Prostate gland (tissue), 2 donors: ENCODE data around the gene TNFSF18. TPM values are rescaled to one million over a fixed set of nuclear protein-coding genes. Genes with fewer than 3 reads are reported as not detected.

Source experiments
- DNase-seq: peaks from one replicate; pipeline ENCODE4 v3.0.0-alpha.2; 2019; ENCODE audit warnings: low spot score
- H3K27ac ChIP-seq, 2 donors: fragments of 200-600 bp; sonication (generic); 2 replicates each; pipeline ENCODE4 v1.5.1; 2017 to 2019
- H3K27me3 ChIP-seq: fragments of 200-600 bp; sonication (generic); replicated peaks from 2 replicates; pipeline ENCODE4 v1.5.1; 2019; ENCODE audit not compliant: insufficient read depth
- H3K36me3 ChIP-seq, 2 donors: fragments of 200-600 bp; sonication (generic); 1 replicate in 1 of 2; 2 replicates in 1 of 2; pipeline versions ENCODE4 v1.5.1 to v1.8.1; 2017 to 2019
- H3K4me1 ChIP-seq: fragments of 200-600 bp; sonication (generic); replicated peaks from 2 replicates; pipeline ENCODE4 v1.5.1; 2019
- H3K4me3 ChIP-seq, 2 donors: fragments of 200-600 bp; sonication (generic); 2 replicates each; pipeline ENCODE4 v1.5.1; 2017 to 2019
- H3K9me3 ChIP-seq: fragments of 200-600 bp; sonication (generic); 2 replicates; pipeline ENCODE4 v1.5.1; 2017
- CTCF ChIP-seq, 4 experiments: fragments of 200-600 bp in 2 of 4; fragments of 450-650 bp in 2 of 4; sonication (generic) in 2 of 4; IDR thresholded peaks; 1 replicate in 3 of 4; 2 replicates in 1 of 4; pipeline ENCODE4 v1.5.1; 2016 to 2019; ENCODE audit warnings: antibody characterized with exemption in 4 of 4, mild to moderate bottlenecking in 2 of 4, moderate library complexity in 2 of 4
- POLR2A ChIP-seq: fragments of 450-650 bp; IDR thresholded peaks from one replicate; pipeline ENCODE4 v1.6.1; 2016; ENCODE audit warnings: antibody characterized with exemption, mild to moderate bottlenecking
- POLR2AphosphoS5 ChIP-seq: sonication (generic); formaldehyde crosslinking; IDR thresholded peaks from one replicate; pipeline ENCODE4 v1.6.1; 2017; ENCODE audit warnings: antibody characterized with exemption
- WGBS: methylation state at CpG from one replicate; pipeline ENCODE4 v1.1.5; 2018; 5-methylcytosine and 5-hydroxymethylcytosine counted together
- intact Hi-C: fragments of 100-400 bp; cut with DNase I; formaldehyde crosslinking; loops from one replicate; pipeline ENCODE4 v1.14.2; 2022
- total RNA-seq, 2 donors: library from RNA; depleted of rRNA; stranded (reverse); fragments of >200 nt; gene quantifications; one replicate each; pipeline ENCODE4 v1.1.0, GENCODE V29; 2016

The TNFSF18 gene
- total RNA-seq, 2 donors from 2014 or later, result not detected

DNA sequence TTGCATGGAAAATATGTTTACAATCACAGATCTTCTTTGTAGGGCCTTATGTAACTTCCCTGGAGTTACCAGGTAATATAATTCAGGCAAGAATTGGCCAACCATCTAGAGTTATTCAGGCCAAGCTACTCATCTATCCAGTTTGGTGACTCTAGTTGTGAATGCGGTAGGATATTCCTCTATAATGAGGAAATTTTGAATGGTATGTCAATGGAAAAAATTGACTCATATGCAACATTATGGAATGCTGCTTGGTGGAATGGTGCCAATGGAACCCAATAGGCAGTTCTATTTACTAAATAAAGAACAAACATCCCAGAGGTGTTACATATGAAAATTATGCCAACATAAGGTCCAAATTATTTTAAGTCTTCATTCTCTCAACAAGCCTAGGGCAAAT, 5.6 kb upstream of the TNFSF18 start:
- intact Hi-C loops, result no loop called here
- no peak for DNase-seq
- H3K4me3 ChIP-seq, result no peak overlapping the region
- WGBS, result 48% methylated on average over 1 of the region's 1 CpG
- H3K36me3 ChIP-seq, result no peaks in the 10 kb centered on the region
- no peaks in the 10 kb centered on the region for H3K27me3 ChIP-seq
- H3K4me1 ChIP-seq, result no peaks in the 10 kb centered on the region
- no peak for TF ChIP-seq CTCF (IDR thresholded peaks at IDR 0.05)
- TF ChIP-seq POLR2A, result no peak
- no peak for TF ChIP-seq POLR2AphosphoS5
- no peak overlapping the region for H3K27ac ChIP-seq
- no peaks in the 10 kb centered on the region for H3K9me3 ChIP-seq

- H3K27ac ChIP-seq, result no peak overlapping the region
- TF ChIP-seq POLR2A, result no peak
- TF ChIP-seq POLR2AphosphoS5, result no peak
- no peak for TF ChIP-seq CTCF (IDR thresholded peaks at IDR 0.05)
- H3K36me3 ChIP-seq, result no peaks in the 10 kb centered on the region
- H3K4me1 ChIP-seq, result peaks cover 3% of the 10 kb centered on the region
- no peaks in the 10 kb centered on the region for H3K9me3 ChIP-seq
- no peaks in the 10 kb centered on the region for H3K27me3 ChIP-seq
- no peak overlapping the region for H3K4me3 ChIP-seq
- intact Hi-C loops, result no loop called here
- peak; percentile 46 for DNase-seq
- 38% methylated on average over 4 of the region's 4 CpGs for WGBS
Observed at GRCh38 chr1:173052681-173053196, 2.0 kb upstream of the TNFSF18 start.

DNA sequence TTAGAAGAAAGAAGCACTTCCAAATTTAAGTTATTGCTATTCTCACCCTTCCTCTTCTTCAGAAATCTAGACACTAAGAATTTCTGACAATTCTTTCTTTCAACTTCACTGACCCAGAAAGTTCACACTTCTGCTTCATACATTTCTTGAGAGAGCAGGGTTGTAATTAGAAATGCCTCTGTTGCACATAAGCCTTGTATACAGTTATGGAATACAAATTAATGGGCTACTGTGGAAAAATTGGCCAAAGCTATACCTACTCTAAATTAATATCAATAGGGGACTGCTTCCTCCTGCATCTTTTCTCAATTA, 1.5 kb downstream of the TNFSF18 start:
- no peak overlapping the region for H3K27ac ChIP-seq
- H3K4me3 ChIP-seq, result no peak overlapping the region
- no peaks in the 10 kb centered on the region for H3K9me3 ChIP-seq
- H3K4me1 ChIP-seq, result peaks cover 3% of the 10 kb centered on the region
- no peaks in the 10 kb centered on the region for H3K36me3 ChIP-seq
- H3K27me3 ChIP-seq, result no peaks in the 10 kb centered on the region
- no peak for DNase-seq
- intact Hi-C loops, result no loop called here
- TF ChIP-seq POLR2AphosphoS5, result no peak
- TF ChIP-seq CTCF (IDR thresholded peaks at IDR 0.05), result no peak
- no peak for TF ChIP-seq POLR2A

GRCh38 chr1:173048621-173049321, 2.0 kb downstream of the TNFSF18 start:
- intact Hi-C loops, result no loop called here
- Histone ChIP-seq H3K9me3 (no peaks in the 10 kb centered on the region), H3K27ac (no peak overlapping the region), H3K4me1 (peaks cover 3% of the 10 kb centered on the region), H3K27me3 (no peaks in the 10 kb centered on the region), H3K4me3 (no peak overlapping the region), H3K36me3 (no peaks in the 10 kb centered on the region)
- WGBS, result 82% methylated on average over 1 of the region's 1 CpG
- no peak for DNase-seq
- no peak for TF ChIP-seq POLR2A

DNA sequence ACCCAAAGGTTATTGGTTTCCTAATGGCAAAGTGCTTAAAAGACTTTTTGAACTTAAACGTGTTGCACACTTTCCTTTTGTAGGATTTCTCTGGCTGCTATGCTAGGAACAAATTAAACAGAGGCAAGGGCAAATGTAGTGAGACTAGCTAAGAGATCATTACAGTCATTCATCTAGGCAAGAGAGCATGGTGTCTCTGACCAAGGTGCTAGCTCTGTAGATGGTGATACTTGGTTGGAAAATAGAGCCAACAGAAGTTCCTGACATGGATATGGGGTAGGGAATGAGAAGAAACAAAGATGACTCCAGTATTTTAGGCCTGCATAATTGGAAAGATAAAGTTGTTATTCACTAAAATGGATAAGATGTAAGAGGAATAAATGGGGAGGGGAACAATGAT, 6.1 kb downstream of the TNFSF18 start:
- DNase-seq, result no peak
- Histone ChIP-seq H3K27me3 (no peaks in the 10 kb centered on the region), H3K4me3 (no peak overlapping the region), H3K36me3 (no peaks in the 10 kb centered on the region), H3K4me1 (no peaks in the 10 kb centered on the region), H3K9me3 (no peaks in the 10 kb centered on the region), H3K27ac (no peak overlapping the region)
- intact Hi-C loops, result no loop called here
- no peak for TF ChIP-seq POLR2AphosphoS5
- TF ChIP-seq POLR2A, result no peak
- no peak for TF ChIP-seq CTCF (IDR thresholded peaks at IDR 0.05)
- 88% methylated on average over 1 of the region's 1 CpG for WGBS
